GM19193 (cell line): ENCODE results near the gene TCF7L2.

Experiments used
- POLR2A ChIP-seq: IDR thresholded peaks from 4 replicates; pipeline ENCODE4 v1.6.1; 2011; ENCODE audit not compliant: insufficient read depth, insufficient read length; ENCODE audit errors: extremely low read depth

Gene TCF7L2

DNA sequence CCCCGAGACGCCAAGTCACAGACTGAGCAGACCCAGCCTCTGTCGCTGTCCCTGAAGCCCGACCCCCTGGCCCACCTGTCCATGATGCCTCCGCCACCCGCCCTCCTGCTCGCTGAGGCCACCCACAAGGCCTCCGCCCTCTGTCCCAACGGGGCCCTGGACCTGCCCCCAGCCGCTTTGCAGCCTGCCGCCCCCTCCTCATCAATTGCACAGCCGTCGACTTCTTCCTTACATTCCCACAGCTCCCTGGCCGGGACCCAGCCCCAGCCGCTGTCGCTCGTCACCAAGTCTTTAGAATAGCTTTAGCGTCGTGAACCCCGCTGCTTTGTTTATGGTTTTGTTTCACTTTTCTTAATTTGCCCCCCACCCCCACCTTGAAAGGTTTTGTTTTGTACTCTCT is 215.6 kb downstream of the TCF7L2 start:
- TF ChIP-seq POLR2A, result no peak

DNA sequence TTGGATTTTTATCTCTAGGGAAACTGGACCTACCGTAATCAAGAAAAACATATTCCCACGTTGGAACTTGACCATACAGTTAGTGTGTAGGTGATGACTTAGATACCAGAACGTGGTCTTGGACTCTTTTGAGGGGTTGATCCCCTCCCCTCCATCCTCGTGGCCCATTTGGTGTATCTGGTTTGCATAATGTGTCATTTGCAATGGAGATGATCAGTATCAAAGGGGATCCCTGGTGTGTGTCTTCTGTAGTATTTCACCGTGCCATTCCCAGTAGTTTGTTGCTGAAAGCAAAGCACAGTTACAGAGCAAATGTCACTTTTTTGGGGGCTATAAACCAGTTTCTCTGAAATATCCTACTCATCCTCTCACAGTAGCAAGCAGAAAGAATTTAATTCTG is 217.7 kb downstream of the TCF7L2 start:
- TF ChIP-seq POLR2A, result no peak

DNA sequence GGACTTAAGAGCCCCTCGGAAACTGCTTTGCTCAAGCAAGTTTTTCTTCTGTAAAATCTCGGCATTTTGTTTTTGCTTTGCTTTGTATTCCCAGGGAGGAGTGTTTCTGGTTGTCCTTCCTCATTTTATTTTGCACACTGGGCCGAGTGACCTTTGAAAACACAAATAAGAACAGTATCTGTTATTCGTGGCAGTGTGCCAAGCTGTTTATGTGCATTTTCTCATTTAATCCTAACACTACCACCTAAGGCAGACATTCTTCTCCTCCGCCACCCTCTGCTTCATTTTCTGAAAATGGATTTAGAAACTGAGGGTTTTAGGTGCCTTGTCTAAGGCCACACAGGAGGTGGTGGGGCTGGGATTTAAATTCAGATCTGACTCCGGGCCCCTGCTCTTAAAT is 218.5 kb downstream of the TCF7L2 start:
- no peak for TF ChIP-seq POLR2A

DNA sequence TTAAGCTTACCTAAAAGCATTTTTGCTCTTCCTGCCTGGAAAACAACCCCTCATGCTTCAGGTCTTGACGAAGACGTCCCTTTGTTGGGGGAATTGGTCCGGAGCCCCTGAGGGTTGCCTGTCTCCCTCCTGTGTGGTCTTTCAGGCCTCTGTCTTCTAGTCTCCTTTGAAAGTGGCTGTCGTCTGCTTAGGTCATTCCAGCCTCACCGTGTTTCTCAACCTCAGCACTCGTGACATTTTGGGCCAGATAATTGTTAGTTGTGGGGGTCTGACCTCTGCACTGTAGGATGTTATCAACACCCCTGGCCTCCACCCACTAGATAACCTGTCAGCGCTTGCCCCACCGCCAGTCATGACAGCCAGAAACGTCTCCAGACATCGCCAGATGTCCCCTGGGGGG is 219.1 kb downstream of the TCF7L2 start:
- no peak for TF ChIP-seq POLR2A

DNA sequence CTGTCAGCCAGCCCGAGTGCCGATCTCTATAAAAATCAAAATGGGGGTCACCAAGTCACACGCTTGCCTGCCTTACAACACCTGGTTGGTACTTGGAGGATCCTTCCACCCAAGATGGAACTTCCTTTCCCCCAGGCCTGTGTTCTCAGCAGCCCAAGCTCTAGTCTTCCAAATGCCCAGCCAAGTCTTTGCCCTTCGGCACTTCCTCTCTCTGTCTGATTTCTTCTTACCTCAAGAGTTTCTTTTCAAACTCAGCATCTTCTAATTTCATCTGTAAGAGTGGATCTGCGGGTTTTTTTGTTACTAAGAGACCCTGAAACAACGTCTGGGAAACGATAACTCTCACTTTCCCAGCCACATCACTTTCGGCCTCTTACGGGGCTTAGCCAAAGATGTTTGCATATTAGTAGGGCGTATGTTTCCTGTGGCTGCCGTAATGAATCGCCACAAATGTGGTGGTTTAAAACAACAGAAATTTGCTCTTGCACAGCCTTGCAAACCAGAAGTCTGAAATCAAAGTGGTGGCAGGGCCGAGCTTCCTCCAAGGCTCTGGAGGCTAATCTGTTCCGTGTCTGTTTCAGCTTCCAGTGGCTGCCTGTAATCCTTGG is 219.9 kb downstream of the TCF7L2 start:
- no peak for TF ChIP-seq POLR2A

DNA sequence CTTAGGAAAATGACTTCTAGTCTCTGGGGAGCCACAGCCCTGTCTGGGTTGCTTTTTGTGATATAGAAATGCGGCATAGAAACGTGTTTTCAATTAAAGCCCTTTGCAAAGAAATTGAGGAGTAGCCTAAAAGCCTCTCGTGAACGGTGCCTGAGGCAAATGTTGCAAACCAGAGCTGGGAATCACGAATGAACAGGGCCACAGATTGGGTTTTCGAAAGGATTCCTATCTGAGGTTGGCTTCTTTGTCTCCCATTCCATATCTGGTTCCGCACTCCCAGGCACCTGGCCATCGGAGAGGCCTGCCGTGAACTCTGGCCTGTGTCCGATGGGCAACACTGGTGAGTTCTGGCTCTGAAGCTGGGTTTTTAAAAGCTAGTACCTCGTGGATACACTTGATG is 221.6 kb downstream of the TCF7L2 start:
- TF ChIP-seq POLR2A, result no peak

DNA sequence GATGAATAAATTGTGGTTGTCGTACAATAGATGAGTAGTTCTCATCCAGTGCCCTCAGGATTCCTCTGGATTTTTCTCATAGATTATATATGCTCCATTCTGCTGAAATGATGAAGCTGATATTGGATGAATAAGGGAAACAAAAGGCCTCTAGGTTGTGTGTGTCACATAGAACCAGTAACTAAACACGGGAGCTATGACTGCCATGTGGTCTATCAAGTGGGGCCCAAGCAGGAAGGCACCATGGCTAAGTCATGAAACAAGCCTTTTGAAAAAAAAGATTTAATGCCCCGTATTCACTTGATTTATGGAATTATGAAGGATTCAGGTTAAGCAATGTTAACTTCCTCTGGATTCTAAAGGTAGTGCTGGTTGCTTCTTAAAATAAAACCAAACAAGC is 225.1 kb downstream of the TCF7L2 start:
- no peak for TF ChIP-seq POLR2A

DNA sequence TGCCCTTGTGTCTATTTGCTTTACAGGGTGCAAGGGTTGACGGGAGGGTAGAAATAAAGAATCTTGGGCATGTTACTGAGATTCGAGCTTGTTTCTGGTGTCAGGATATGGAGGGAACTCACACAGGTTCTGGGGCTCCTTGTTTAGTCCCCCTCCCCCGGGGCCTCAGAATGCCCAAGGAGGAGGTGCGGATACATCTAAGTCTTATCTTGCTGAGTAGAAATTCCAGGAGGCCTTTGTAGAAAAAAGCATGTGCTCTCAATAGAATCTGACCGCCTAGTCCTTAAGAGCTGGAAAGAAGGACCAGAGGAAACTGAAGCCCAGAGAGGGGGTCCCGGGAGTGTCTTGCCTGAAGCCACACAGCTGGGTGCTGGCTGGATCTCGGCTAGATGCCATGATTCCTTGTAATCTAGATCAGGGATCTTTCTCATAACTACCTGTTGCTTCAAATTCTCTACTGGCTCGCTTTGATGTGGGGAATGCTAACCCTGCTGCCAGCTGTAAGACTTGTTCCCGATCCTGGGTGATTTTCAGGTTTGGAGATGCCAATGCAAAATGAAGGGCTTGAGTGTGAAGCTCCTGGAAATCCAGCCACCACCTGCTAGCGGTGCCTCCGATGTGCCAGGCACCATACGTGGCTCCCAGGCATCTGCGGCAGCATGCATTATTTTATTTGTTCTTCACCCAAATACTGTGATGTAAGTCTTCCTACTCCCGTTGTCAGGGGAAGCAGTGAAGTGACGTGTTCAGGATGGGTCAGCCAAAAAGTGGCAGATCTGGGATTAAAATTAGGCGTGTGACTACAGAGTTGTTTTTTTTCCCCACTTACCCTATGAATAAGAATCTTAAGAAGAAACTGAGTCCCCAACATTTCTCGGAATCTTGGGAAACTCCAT is 226.0 kb downstream of the TCF7L2 start:
- no peak for TF ChIP-seq POLR2A

DNA sequence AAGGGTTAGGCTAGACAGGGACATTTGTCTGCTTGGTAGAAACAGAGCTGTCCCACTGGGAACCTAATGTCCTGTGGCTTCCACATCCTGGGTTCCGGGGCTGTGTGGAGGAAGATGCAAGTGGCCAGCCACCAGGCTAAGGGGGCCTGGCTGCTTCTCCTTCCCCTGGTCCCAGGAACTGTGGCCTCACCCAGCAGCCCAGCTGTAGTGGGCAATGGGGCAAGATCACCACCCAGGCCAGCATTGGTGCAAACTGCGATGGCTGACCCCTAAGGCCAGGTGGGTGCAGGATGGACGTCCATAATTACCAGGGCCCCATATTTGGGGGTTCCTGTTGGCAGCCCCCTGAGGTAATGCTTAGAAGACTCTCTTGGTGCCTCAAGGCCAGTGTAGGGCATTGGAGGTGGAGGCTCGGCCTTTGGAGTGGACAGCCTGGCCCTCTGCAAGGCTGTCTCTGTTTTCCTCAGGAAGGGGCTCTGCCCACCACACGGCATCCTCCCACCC is 226.7 kb downstream of the TCF7L2 start:
- TF ChIP-seq POLR2A, result no peak

DNA sequence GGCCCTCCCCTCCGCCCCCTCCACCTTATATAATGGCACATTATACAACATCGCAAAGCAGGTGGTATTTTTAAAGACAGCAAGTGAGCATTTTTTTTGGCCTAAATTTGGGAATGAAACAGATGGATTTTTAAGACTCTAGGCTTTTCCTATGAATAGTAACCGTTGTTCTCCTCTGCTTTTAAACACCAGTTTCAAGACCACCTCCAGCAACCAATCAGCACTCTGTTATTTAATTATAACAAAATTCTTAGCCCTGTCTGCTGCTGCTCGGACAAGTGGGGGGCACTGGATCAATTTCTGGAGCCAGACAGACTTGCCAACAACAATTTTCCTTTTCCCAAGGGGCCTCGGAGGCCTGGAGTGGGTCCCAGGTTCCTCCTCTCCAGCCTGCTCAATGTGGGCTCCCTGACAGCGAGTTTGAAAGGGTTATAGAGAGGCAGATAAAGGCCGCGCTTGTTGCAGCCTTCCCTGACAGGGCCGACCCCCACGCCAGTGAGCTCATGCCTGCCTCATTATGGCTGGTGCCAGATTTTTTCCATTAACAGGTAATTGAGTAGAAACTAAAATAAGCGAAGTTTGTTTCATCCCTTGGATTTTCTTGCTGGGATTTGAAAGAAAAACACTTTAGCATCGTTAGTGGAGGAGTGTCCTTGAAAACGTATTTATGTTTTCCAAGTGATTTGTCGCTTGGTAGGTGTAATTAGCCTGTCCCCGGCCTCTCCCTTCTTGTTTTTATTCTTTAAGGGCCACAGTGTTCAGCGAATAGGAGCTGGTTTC is 227.3 kb downstream of the TCF7L2 start:
- no peak for TF ChIP-seq POLR2A

DNA sequence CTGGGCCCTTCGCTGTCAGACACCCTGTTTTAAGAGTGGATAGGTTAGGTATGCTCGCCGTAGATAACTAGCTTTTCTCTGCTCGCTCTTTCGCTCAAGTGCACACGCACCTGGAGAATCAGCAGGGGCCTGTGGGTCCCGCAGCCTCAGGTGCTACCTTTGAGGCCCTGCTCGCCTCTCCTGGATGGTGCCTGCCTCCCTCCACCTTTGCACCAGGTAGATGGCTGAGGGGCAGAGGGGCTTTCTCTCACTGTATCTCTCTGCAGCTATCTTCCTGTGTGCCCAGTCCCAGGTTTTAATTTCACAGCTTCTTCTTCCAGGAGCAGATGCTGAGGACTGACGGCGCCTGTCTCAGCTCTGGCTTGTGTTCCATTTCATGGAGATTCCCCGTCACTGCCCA is 227.9 kb downstream of the TCF7L2 start:
- TF ChIP-seq POLR2A, result no peak

DNA sequence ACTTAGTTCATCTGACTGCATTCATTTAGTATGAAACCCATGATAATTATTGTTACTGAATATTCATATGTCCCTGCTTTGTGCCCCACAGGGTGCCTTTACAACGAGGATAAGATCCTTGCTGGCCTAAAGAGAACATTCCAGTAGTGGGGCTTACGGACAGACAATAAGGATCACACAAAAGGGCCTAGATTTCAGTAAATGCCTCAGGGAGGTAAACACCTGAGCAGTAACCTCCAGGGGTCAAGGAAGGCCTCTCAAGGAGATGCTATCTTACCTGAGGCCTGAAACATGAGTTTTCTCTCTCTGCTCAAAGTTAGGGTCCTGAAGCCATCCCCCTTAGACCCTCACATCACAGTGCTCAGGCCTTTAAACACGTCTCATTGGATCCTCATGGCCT is 228.7 kb downstream of the TCF7L2 start:
- no peak for TF ChIP-seq POLR2A

DNA sequence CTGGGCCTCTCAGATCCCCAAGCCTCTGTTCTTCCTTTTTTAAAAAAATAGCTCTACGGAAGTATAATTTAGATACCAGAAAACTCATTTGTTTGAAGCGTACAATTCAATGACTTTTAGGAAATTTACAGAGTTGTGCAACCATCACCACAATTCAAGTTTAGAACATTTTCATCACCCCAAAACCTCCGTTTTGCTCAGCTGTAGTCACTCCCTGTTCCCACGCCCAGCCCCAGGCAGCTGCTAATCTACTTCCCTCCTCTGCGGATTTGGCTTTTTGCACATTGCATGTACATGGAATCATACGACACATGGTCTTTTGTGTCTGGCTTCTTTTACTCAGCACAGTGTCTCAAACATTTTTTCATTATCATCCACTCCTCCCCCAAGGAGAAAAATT is 229.2 kb downstream of the TCF7L2 start:
- no peak for TF ChIP-seq POLR2A

DNA sequence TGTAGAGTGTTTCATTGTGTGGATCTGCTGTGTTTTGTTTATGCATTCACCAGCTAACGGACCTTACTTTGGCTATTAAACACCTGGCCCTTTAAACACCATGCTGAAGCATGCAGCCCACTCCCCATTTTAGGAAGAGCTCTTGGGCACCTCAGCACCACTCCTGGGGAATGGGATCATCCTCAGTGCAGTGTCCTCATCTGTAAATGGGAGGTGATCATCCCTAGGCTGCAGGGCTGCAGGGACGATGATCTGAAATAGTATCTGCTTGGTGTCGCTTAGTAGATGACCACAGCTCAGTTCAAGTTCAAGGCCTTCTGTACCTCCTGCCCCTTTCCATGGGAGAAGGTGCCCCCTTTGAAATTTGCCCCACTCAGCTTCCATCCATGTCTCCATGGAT is 229.9 kb downstream of the TCF7L2 start:
- TF ChIP-seq POLR2A, result no peak

DNA sequence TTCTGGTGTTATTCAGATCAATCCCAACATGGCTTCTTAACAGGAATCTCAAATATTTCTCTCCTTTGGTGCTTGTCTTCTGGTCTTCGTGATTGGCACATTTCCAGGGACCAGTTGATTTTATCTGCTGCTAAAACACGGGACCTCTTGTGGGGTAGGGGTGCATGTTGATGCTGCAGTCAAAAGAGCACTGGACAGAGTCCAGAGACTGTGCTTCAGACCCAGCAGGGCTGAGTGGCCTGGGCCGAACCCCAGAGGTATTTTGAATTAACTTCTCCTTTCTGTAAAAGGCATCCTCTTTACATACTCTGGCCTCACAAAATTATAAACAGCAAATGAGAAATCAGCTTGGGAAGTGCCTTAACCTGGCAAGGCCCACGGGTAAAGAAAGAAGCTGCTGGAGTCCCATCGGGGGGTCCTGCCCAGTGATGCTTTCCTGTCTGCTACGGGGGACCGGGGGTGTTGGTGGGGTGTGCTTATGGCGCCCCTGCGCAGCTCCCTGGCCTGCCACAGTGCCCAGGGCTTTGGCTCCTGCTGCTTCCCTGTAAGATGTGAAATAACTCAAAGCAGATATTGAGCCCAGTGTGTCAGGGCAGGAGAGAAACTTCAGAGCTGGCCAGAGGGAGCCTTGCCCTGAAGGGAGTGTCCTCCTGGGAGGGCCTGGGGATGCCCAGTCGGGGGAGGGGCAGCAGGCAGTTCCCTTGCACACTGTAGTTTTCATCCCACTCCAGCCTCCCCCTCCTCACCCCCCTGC is 230.5 kb downstream of the TCF7L2 start:
- TF ChIP-seq POLR2A, result no peak
